NCI-H1930 (cell line): ENCODE data around the gene NUP62.

Experiments used
- DNase-seq, 2 experiments: peaks; one replicate each; lab custom pipeline; 2025; lab: John Stamatoyannopoulos, UW

The NUP62 gene

DNA sequence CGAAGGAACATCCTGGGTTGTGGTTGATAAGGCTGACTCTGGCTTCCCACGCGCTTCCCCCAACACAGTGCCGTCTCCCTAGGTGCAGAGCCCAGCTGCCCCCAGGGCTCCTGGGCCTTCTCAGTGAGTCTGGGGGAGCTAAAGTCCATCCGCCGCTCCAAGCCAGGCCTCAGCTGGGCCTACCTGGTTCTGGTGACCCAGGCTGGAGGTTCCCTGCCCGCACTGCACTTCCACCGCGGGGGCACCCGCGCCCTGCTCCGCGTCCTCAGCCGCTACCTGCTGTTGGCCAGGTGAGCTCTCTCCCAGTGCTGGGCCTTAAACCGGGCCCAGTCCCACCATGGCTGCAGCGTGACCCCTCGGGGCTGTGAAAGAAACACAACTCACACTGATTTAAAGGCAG is 48.1 kb downstream of the NUP62 start:
- DNase-seq, result no peak

- no peak for DNase-seq
Observed at GRCh38 chr19:49880162-49880869, 49.0 kb downstream of the NUP62 start.

DNA sequence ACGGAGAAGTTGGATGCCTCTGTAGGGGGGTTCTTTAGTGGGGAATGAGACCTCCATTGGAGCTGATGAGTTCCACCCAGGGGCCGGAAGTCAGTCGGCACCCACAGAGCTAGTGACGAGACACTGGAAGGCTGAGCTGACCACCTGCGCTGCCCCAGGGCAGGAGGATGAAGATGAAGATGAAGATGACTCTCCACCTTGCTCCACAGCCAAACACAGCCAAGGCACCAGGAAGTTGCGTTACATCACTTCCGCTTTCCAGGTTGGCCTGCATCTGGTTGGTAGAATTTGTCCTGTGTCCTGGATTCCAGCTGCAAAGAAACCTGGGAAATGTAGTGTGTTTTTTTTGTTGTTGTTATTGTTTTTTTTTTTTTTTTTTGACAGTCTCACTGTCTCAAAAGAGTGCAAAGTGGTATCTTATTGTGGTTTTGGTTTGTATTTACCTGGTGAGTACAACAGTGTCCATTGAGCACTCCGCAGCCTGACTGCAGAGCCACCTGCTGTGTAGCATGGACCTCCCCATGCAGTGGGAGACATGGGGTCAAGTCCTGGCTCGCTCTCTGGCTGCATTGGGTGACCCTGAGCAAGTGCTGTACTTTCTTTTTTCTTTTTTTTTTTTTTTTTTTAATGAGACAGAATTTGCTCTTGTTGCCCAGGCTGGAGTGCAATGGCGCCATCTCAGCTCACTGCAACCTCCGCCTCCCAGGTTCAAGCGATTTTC is 49.9 kb downstream of the NUP62 start:
- no peak for DNase-seq

GRCh38 chr19:49878744-49879070 is 50.6 kb downstream of the NUP62 start:
- no peak for DNase-seq

DNA sequence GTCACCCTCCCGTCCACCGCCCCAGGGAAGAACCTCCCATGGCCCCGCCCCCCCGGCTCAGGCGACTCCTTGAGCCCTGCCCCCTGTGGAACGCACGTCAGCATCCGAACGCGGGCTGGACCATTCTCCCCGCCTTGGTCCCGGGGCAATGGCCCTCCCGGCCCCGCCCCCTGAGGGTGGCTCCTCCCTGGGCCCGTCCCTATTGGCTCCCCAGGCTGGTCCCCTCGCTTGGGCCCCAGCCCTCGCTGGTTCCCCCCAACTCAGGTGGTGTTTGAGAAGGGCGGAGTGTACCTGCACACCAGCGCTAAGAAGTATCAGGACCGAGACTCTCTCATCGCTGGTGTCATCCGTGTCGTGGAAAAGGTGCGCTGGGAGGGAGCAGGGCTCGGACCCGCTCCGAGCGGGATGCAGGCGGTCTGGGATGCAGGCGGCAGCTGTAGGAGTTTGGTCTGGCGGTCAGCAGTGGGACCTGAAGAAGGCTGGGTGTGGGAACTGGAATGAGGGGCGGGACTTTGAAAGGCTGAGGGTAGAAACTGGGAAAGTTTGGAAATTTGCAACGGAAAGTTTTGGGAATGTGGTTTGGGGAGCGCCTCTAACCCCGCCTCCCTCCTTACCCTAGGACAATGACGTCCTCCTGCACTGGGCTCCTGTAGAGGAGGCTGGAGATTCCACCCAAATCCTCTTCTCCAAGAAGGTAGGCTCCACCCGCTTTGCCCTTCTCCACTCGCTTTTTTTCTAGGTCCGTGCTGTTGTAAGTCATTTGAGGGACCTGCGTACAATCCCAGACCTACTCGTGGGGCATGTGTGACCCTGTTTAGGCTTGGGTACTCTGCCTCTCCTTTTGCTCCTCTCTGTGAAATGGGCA is 51.2 kb downstream of the NUP62 start:
- peak; percentile 95 to 96 for DNase-seq

GRCh38 chr19:49877020-49877878 is 52.1 kb downstream of the NUP62 start, which contains the start of the genes AKT1S1 and TBC1D17:
TSS of gene AKT1S1 (minus strand) at chr19:49877355. CDS start at chr19:49873295, 4,060 bp downstream.
TSS of gene TBC1D17 (plus strand) at chr19:49877702. CDS start at chr19:49877724, 22 bp downstream.
- DNase-seq, result peak; percentile 99 to 100

- DNase-seq, result peak; percentile 98 to 99
Observed at GRCh38 chr19:49876422-49877019, 52.8 kb downstream of the NUP62 start.

DNA sequence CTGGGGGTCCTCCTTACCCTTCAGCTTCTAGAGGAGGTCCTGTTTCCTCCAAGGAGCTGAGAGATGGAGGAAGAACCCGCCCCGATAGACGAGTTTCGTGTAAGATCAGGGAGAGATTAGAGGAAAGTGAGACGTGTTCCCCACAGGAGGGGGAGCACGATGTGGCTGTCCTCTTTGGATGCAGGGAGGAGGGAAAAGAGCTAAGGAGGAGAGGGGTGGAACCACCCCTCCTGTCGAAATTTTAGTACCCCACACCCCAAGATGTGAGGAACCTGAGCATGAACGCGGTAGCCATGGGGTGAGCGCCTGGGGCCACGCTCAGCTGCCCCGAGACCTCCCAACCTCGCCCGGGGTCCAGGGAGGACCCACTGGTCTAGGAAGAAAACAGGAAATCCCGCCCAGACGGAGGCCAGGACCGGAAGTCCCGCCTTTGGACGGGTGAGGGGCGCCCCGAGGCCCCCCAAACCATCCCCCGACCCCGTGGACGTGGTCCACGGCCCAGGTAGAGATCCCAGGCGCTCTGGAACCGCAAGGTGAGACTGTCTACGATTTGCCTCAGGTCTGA is 53.4 kb downstream of the NUP62 start:
- peak; percentile 54 to 74 for DNase-seq

- no peak for DNase-seq
Observed at GRCh38 chr19:49875177-49875576, 54.1 kb downstream of the NUP62 start.

- DNase-seq, result no peak
Observed at GRCh38 chr19:49874503-49875157, 54.7 kb downstream of the NUP62 start.

GRCh38 chr19:49873834-49874233 is 55.5 kb downstream of the NUP62 start:
- no peak for DNase-seq

- DNase-seq, result no peak
Observed at GRCh38 chr19:49873129-49873521, 56.2 kb downstream of the NUP62 start.

DNA sequence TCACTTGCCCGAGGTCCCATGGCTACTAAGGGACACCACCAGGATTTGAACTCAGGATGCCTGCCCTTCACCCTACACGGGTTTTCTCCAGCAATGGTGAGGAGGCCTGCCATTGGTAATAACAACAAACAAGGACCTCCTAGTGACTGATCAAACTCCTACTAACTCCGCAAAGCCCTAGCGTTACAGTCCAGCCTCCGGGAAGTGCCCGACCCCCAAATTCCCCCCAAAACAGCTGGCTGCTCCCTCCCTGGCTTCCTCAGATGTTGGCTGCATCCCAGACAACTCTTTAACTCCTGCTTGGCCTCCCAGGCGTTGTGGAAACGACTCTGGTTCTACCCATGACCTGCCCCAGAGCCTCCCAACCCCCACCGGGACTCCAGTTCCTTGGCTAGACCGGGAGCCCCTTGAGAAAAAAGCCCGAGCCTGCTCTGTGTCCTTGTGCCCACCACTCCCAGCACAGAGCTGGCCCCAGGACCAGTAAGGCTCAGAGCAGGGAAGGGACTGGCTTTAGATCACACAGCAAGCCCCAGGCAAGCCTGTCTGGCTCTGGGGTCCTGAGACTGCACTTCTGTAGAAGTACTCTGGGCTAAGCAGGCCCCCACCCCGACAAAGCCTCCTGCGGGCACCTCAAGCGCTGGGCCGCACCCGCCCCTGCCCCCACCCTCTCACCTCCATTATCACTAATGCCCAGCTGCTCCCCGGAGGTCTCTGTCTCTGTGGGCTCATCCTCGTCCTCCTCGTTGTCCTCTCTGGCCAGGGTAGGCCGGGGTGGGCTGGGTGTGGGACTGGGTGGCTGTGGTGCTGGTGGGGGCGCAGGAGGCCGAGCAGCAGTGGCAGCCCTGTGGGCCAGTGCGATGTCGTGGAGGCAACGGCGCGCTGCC is 56.8 kb downstream of the NUP62 start:
- DNase-seq, result no peak

- DNase-seq, result no peak
Observed at GRCh38 chr19:49871349-49871985, 57.8 kb downstream of the NUP62 start.

GRCh38 chr19:49870309-49870901 is 58.9 kb downstream of the NUP62 start:
- DNase-seq, result no peak

DNA sequence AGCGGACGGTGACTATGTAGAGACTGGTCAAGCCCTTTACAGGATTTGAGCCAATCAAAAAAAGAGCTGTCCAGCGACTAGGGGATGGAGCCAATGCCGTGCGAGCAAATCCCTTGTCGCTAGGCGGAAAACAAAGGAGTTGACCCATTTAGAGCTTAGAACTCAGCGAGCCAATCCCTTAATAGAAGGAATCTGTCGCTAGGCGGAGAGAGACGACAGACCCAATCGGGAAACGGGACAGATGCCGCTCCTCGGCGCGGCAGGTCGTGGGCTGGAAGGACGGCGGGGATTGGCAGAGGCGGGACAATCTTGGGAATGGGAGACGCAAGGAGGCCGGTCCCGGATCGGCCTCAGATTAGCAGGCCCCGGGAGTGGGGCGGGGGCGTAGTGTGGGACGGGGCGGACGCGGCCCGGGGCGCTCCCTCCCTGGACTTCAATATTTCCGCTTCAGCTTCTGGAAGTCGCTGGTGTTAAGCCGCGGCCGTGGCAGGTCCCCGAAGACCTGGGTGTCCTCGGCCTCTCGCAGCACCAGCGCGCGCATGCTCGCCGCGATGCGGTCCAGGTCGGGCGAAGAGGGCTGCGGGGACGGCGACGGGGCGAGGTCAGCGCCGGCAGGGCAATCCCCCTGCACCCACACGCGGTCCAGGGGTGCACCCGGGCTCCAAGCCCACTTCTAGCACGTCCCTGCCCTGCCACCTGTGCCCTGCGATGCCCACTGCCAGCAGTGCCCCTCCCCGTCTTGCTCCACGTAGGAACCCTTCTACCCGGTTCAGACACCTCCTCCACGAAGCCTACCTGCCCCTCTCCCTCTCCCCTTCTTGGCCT is 59.6 kb downstream of the NUP62 start:
- peak; percentile 100 for DNase-seq

DNA sequence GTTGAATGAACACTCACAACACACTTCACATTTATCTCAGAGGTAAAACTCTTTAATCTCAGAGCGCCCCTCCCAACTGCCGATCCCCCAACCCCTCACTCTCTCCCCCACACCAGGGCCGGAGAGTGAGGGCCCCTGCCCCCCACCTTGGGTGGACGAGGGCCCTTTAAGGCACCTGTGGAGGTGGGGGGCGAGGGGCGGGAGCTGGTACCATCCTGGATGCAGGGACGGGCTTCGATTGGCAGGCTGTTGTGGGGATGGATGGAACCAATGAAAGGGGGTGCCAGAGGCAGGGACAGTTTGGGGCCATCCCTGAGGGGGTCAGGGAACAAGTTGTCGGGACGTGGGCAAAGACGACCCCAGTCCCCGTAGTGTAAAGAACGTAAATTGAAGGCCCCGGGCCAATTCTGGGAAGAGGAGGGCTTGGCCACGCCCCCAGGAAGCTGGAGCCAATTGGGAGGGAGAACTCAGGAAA is 60.3 kb downstream of the NUP62 start:
- peak; percentile 88 to 89 for DNase-seq
